ENCODE measurements around the gene PLEKHJ1. TPM values are rescaled to one million over a fixed set of nuclear protein-coding genes. Genes with fewer than 3 reads are reported as not detected.

The PLEKHJ1 gene
- total RNA-seq, 4 donors from 2014 or later = 41.9 to 69.8 (median 55.3) TPM

- TF ChIP-seq EP300 (IDR thresholded peaks at IDR 0.05) = no peak
- TF ChIP-seq, protein P1, sequence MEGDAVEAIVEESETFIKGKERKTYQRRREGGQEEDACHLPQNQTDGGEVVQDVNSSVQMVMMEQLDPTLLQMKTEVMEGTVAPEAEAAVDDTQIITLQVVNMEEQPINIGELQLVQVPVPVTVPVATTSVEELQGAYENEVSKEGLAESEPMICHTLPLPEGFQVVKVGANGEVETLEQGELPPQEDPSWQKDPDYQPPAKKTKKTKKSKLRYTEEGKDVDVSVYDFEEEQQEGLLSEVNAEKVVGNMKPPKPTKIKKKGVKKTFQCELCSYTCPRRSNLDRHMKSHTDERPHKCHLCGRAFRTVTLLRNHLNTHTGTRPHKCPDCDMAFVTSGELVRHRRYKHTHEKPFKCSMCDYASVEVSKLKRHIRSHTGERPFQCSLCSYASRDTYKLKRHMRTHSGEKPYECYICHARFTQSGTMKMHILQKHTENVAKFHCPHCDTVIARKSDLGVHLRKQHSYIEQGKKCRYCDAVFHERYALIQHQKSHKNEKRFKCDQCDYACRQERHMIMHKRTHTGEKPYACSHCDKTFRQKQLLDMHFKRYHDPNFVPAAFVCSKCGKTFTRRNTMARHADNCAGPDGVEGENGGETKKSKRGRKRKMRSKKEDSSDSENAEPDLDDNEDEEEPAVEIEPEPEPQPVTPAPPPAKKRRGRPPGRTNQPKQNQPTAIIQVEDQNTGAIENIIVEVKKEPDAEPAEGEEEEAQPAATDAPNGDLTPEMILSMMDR (IDR thresholded peaks at IDR 0.05) = peak in 2 of 3 experiments; percentile 16 to 32
- H3K27me3 ChIP-seq = no peaks in the 10 kb centered on the region
- H3K9me3 ChIP-seq = no peaks in the 10 kb centered on the region
- H3K4me3 ChIP-seq = no peak overlapping the region
- peaks cover 42 to 99% (median 96%) of the 10 kb centered on the region in 4 donors for H3K36me3 ChIP-seq
- intact Hi-C loops (cut with DNase I) = loop anchor here (5.0 kb wide), 1 partner anchor 65 kb away; no protein-coding TSS in a partner anchor
- H3K4me1 ChIP-seq = peaks cover 0 to 13% (median 6%) of the 10 kb centered on the region in 4 donors
- H3K27ac ChIP-seq (replicated peaks in 1 of 4) = no peak overlapping the region
- WGBS = 74% methylated on average over 16 of the region's 20 CpGs
- DNase-seq (ENCODE audit: extremely low spot score) = no peak
Measured at GRCh38 chr19:2221918-2222317, 14.2 kb downstream of the PLEKHJ1 start.

DNA sequence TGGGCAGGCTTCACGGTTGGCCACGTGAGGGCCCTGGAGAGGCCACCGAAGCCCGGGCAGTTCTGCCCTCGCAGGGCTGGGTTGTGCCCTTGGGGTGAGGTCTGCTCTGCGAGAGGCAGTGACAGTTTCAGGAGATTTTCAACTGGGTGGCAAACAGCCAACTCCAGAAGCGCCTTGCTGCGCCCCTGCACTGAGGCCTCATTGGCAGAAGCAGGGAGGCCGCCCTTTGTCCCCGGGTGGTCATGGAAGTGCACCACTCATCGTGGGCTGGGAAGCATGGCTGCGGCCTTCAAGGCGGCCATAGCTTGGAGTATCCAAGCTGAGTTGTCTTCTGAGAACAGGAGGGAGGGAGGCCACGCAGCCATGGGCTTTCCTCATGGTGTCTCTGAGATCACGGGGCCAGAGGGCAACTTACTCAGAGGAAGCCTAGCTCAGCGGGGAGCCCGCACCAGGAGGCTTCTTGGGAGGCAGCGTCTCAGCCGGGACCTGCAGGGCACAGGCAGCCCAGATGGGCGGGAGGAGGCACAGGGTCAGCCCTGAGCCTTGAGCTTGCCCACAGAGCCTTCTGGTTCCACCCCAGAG is 14.8 kb downstream of the PLEKHJ1 start:
- peaks cover 0 to 13% (median 6%) of the 10 kb centered on the region in 4 donors for H3K4me1 ChIP-seq
- no peak overlapping the region for H3K27ac ChIP-seq (replicated peaks in 1 of 4)
- DNase-seq (ENCODE audit: extremely low spot score) = no peak
- WGBS = 80% methylated on average over 8 of the region's 20 CpGs
- H3K36me3 ChIP-seq = peaks cover 42 to 99% (median 96%) of the 10 kb centered on the region in 4 donors
- no peak for TF ChIP-seq POLR2AphosphoS5 (IDR thresholded peaks at IDR 0.05)
- intact Hi-C loops (cut with DNase I) = loop anchor here (5.0 kb wide), 1 partner anchor 64 kb away; no protein-coding TSS in a partner anchor
- H3K27me3 ChIP-seq = no peaks in the 10 kb centered on the region
- no peaks in the 10 kb centered on the region for H3K9me3 ChIP-seq
- H3K4me3 ChIP-seq = no peak overlapping the region

DNA sequence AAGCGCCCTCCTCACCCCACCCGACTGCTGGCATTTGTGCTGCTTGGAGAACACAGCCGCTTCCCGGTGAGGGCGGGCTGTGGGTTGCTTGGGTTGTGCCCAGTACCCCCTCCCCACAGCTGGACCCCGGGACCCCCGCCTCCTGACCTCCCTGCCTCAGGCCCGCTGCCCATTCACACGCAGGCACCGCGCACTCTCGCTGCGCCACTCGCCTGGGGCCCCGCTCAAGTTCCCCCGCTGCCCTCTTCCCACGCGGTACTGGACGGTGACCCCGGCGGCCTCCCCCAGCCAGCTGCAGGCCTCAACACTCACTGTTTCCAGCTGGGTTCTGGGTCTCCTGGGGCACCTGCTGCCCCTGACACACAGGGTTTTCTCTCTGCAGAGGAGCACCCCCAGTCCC is 16.4 kb downstream of the PLEKHJ1 start:
- H3K36me3 ChIP-seq = peaks cover 37 to 99% (median 96%) of the 10 kb centered on the region in 4 donors
- peaks cover 0 to 13% (median 6%) of the 10 kb centered on the region in 4 donors for H3K4me1 ChIP-seq
- 98% methylated on average over 14 of the region's 21 CpGs for WGBS
- intact Hi-C loops (cut with DNase I) = loop anchor here (5.0 kb wide), 1 partner anchor 62 kb away; no protein-coding TSS in a partner anchor
- no peak overlapping the region for H3K27ac ChIP-seq (replicated peaks in 1 of 4)
- TF ChIP-seq, protein P1 (IDR thresholded peaks at IDR 0.05) = no peak
- no peak for TF ChIP-seq EP300 (IDR thresholded peaks at IDR 0.05)
- TF ChIP-seq POLR2A (IDR thresholded peaks at IDR 0.05; ENCODE audit: low read depth) = no peak
- no peak for TF ChIP-seq POLR2AphosphoS5 (IDR thresholded peaks at IDR 0.05)
- no peaks in the 10 kb centered on the region for H3K27me3 ChIP-seq
- no peak overlapping the region for H3K4me3 ChIP-seq
- no peak for DNase-seq (ENCODE audit: extremely low spot score)
- no peaks in the 10 kb centered on the region for H3K9me3 ChIP-seq

DNA sequence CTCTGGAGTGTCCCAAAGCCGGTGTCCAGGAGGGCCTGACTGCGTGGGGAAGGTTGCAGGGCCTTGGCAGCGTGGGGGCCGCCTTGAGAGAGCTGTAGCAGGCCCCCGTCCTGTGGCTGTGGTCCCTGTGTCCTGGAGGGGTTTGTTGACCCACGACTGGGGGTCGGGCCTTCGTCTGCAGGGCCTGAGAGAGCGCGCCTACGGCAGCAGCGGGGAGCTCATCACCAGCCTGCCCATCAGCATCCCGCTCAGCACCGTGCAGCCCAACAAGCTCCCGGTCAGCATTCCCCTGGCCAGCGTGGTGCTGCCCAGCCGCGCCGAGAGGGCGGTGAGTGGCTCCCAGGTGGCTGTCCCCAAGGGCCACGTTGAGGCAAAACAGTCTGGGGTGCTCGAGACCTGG is 18.5 kb downstream of the PLEKHJ1 start:
- 92% methylated on average over 9 of the region's 22 CpGs for WGBS
- H3K9me3 ChIP-seq = no peaks in the 10 kb centered on the region
- intact Hi-C loops (cut with DNase I) = no loop called here
- TF ChIP-seq POLR2A (IDR thresholded peaks at IDR 0.05; ENCODE audit: low read depth) = no peak
- TF ChIP-seq, protein P1 (IDR thresholded peaks at IDR 0.05) = no peak
- TF ChIP-seq EP300 (IDR thresholded peaks at IDR 0.05) = no peak
- no peak for TF ChIP-seq POLR2AphosphoS5 (IDR thresholded peaks at IDR 0.05)
- peaks cover 0 to 13% (median 6%) of the 10 kb centered on the region in 4 donors for H3K4me1 ChIP-seq
- no peak overlapping the region for H3K4me3 ChIP-seq
- peaks cover 51 to 99% (median 97%) of the 10 kb centered on the region in 4 donors for H3K36me3 ChIP-seq
- DNase-seq (ENCODE audit: extremely low spot score) = no peak
- H3K27me3 ChIP-seq = no peaks in the 10 kb centered on the region
- no peak overlapping the region for H3K27ac ChIP-seq (replicated peaks in 1 of 4)

- Histone ChIP-seq H3K4me1 (peaks cover 0 to 7% (median 3%) of the 10 kb centered on the region in 4 donors), H3K27ac (replicated peaks in 1 of 4) (no peak overlapping the region), H3K9me3 (no peaks in the 10 kb centered on the region), H3K4me3 (no peak overlapping the region), H3K27me3 (no peaks in the 10 kb centered on the region), H3K36me3 (peaks cover 58 to 99% (median 98%) of the 10 kb centered on the region in 4 donors)
- intact Hi-C loops (cut with DNase I) = no loop called here
- WGBS = 92% methylated on average over 33 of the region's 43 CpGs
- DNase-seq (ENCODE audit: extremely low spot score) = no peak
- TF ChIP-seq POLR2A (IDR thresholded peaks at IDR 0.05; ENCODE audit: low read depth) = no peak
- TF ChIP-seq EP300 (IDR thresholded peaks at IDR 0.05) = no peak
- TF ChIP-seq POLR2AphosphoS5 (IDR thresholded peaks at IDR 0.05) = no peak
- TF ChIP-seq, protein P1 (IDR thresholded peaks at IDR 0.05) = no peak
Measured at GRCh38 chr19:2216361-2217225, 19.5 kb downstream of the PLEKHJ1 start.
